HG03457 (cell line): Measurements from ENCODE around the gene STRADA.
"Not testable (repeated sequence)": the region's sequence is repeated elsewhere in the genome, so short reads cannot be mapped to it uniquely, and the experiment has no call there.

Source experiments
- ATAC-seq: cut with Tn5 transposase; IDR thresholded peaks from one replicate; pipeline ENCODE4 v1.9.1; 2021; ENCODE audit warnings: moderate number of reproducible peaks; ENCODE audit not compliant: unreplicated experiment

The STRADA gene

GRCh38 chr17:63758428-63758827 is 16.8 kb upstream of the STRADA start:
- no peak for ATAC-seq

GRCh38 chr17:63754046-63754445 is 12.4 kb upstream of the STRADA start:
- ATAC-seq, result no peak

DNA sequence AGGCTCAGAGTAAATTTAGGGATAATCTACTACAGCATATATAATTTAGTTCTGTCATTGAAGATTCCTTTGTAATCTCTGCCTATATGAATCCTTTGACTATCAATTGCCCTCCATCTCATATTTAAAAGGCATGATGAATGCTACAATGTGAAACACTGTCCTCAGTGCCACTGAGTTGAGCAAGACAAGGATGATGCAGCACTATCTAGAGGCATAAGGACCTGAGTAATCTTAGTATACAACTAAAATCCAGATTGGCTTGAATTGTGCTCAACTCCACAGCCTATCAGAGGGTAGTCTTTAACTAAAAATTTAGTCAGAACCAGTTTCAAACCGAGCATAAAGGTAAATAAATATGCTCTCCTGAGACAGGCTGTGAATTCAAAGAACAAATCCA is 11.6 kb upstream of the STRADA start:
- no peak for ATAC-seq

DNA sequence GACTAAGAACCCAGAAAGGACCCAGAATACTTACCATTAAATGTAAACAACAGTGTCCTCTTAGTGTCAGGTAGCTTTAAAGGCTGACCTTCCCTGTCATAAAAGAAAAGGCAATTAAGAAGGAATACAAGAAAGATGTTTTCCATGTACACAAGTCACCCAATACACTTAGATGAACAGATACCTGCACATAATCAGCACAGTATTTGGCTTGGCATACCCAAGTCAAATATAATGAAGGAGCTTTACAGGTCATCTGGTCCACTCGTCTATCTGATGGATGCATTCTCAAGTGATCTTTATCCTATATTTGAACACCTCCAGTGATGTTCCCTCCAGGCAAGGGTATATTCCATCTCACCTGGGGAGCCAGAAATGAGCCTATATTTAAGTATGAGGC is 11.1 kb upstream of the STRADA start:
- ATAC-seq, result no peak

- no peak for ATAC-seq
Observed at GRCh38 chr17:63751806-63752205, 10.2 kb upstream of the STRADA start.

DNA sequence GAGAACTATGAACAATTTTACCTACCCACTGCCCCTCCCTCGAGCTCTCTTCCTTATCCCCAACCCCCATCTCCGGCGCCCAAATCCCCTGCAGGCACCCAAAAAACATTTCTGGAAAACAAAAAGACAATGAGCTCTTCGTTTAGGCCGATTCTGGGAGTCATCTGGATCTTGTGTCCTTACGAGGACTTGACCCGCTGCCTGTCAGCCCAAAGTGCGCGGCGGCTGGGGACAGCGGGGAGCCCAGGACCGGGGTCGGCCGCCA is 524 bp downstream of the STRADA start:
- ATAC-seq, result peak; percentile 1

GRCh38 chr17:63740464-63741142 is 996 bp downstream of the STRADA start:
- no peak for ATAC-seq

DNA sequence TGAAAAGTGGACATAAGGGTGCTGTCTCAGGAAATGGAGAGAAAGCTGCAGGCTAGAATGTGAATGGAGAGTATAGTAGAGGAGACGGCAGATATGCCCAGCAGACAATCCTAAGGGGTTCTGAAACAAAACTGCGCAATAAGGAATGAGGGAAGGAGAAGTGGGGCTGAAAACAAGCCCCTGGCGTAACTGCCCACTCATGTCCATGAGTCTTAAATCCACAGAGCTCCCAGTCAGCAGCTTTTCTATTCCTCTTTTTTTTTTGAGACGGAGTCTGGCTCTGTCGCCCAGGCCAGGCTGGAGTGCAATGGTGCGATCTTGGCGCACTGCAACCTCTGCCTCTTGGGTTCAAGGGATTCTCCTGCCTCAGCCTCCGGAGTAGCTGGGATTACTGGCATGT is 5.9 kb downstream of the STRADA start:
- no peak for ATAC-seq

DNA sequence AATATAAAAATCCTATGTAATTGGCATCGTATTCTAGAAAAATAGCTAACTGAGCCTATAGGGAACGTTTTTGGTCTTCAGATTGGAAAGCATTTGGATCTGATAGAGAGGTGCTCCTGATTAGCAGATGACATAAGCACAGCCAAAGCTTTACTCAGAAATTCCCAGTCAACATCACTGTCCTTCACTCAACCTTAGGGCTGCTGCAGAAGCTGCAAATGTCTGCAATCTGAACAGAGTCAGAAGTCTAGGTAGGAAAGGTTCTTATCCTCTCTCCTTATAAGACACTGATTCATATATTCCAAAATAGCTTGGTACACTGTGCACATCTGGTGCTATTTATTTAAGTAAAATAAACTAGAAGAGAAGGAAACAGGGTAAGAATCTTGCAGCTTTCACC is 19.2 kb downstream of the STRADA start:
- ATAC-seq, result no peak

GRCh38 chr17:63720194-63720593 is 21.4 kb downstream of the STRADA start:
- ATAC-seq, result not testable (repeated sequence)

- no peak for ATAC-seq
Observed at GRCh38 chr17:63718988-63719387, 22.6 kb downstream of the STRADA start.

DNA sequence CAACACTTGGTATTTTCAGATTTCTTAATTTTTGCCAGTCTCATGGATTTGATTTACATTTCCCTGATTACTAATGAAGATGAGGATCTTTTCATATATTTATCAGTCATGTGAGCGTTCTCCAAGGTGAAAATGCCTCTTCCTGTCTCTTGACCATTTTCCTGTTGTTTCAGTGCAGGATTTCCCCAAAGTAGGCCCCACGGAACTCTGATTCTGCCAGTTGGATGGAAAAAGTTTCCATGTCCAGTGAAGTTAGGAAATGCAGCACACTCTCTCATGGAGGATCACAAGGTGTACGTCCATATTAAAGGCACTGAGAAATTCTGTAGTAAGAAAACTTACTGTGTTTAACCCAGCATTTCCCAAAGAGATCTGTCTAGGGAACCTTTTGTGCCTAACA is 25.2 kb downstream of the STRADA start:
- no peak for ATAC-seq

- ATAC-seq, result no peak
Observed at GRCh38 chr17:63714550-63715277, 26.9 kb downstream of the STRADA start.

DNA sequence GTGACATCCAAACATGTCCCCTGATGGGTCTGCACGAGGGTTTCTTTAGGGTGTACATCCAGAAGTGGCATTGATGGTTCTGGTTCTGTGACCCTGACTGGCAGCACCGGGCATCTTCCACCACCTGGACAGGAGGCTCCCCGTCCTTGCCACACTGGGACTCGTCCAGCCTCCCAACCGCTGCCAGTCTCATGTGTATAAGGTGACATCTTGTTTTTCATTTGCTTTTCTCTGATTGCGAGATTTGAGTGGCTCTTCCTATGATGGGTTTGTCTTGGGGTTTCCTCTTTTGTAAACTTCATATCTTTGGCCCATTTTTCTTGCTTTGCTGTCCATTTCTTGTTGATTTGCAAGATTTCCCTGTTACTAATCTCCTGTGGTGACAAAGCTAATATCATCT is 32.5 kb downstream of the STRADA start:
- ATAC-seq, result no peak

GRCh38 chr17:63707151-63707550 is 34.4 kb downstream of the STRADA start:
- no peak for ATAC-seq

GRCh38 chr17:63706336-63707082 is 35.1 kb downstream of the STRADA start:
- ATAC-seq, result no peak

DNA sequence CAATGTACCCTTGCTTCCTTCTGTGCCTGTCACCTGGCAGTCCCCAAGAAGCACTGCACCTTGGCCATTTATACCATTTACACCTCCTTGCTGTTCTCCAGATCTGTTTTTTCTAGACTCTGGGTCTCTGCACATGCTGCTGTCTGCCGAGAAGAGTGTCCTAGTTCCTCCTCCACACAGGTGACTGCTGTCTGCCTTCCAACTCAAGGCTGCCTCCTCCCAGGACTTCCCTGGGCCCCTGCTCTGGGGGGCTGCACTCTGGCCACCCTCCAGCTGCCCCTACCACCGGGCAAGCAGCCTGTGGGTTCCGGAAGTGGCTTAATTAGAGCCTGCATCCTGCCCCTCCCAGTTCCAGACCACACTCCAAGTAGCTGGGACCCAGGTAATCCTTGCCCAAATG is 35.9 kb downstream of the STRADA start:
- no peak for ATAC-seq

GRCh38 chr17:63704836-63705235 is 36.8 kb downstream of the STRADA start:
- ATAC-seq, result no peak

DNA sequence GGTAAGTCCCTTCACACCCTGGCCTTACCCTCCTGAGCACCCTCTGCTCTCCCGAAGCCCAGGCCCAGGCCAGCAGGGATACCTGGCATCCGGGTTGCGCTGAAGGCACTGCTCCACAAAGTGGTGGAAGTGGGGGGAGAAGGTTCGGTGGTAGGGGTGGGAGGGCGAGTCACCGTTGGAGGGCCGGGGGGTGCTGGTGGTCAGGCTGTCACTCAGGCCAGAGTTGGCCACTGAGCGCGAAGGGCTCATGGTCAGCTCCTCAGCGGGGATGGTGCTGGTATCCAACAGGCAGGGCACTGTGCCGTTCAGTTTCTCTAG is 37.4 kb downstream of the STRADA start:
- ATAC-seq, result no peak

DNA sequence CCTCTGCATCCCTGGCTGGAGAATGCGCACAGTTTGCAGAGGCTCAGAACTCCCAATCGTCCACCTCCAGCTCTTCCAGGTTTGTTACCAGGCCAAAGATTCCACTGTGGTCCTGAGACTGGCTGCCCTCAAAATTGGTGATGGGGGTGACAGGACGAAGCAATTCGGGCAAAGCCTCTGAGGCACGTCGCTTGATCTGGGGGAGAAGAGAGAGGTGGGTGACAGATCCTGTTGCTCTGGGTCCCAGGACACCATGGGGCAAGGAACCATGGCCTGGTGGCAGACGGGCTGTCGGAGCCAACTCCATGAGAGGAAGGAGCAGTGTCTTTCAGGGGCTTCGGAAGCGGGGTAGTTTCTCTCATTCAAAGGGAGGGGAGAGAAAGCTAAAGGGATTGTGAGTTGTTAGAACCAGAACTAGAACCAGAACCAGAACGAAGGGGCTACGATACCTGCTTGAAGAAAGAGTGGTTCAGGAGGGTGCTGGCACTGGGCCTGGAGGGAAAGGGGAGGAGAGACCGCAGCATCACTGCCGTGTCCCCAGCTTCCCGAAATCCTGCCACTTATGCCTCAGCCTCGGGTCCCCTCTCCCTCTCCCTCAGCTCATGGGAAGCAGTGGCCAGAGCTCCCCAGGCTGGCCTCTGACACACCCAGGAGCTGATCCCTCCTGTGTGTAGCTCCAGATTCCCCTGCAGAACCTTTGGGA is 37.9 kb downstream of the STRADA start:
- no peak for ATAC-seq

GRCh38 chr17:63703029-63703428 is 38.6 kb downstream of the STRADA start:
- no peak for ATAC-seq

DNA sequence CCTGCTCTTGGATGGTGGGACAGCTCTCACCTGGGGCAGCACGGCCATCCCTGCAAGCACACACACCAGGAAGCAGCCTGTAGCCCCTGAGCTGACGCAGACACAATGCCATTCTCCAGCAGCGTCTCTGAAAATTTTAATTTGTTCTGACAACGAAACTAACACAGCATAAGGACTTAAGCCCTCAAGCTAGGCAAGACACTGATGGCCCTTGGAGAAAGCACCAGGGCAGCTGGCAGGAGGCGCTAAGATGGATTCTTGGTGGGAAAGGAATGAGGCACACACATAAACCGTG is 38.9 kb downstream of the STRADA start:
- ATAC-seq, result no peak
